HG02798 (cell line): ENCODE data around the gene IBA57.
"Not testable (repeated sequence)": the region's sequence is repeated elsewhere in the genome, so short reads cannot be mapped to it uniquely, and the experiment has no call there.

Experiments used
- ATAC-seq: cut with Tn5 transposase; IDR thresholded peaks from one replicate; pipeline ENCODE4 v1.9.1; 2021; ENCODE audit warnings: mild to moderate bottlenecking; ENCODE audit not compliant: unreplicated experiment, poor library complexity

The IBA57 gene

DNA sequence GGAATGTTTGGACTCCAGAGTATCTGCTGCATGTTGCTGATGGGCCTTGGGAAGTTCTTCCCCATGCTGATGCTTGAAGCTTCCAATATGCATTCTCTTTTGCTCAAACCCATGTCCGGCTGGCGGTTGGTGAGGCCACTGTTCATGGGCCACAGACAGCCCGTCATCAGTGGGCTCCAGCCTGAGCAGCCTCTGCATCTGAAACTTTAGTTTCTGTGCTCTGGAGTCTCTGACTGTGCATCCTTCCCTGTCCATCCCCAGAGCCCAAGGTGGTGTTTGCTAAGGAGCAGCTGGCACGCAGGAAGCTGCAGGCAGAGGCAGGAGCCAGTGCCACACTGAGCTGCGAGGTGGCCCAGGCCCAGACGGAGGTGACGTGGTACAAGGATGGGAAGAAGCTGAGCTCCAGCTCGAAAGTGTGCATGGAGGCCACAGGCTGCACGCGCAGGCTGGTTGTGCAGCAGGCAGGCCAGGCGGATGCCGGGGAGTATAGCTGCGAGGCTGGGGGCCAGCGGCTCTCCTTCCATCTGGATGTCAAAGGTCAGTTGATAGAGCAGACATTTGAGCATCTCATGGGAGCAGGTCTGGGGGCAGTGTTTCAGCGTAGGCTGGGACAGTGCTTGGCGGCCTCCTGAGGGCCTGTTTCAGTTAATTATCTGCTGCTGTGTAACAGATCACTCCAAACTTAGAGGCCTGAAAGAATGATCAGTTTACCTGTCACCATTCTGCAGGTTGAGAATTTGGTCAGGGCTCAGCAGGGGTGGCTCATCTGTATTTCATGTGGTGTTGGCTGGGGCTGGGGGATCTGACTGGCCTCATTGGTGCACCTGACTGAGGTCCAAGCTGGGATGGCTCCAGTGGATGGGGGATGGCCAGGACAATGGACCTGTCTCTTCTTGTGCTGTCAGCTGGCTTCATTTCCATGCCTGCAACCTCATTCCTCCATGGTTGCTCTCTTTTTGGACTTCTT is 58.9 kb downstream of the IBA57 start:
- ATAC-seq, result no peak

DNA sequence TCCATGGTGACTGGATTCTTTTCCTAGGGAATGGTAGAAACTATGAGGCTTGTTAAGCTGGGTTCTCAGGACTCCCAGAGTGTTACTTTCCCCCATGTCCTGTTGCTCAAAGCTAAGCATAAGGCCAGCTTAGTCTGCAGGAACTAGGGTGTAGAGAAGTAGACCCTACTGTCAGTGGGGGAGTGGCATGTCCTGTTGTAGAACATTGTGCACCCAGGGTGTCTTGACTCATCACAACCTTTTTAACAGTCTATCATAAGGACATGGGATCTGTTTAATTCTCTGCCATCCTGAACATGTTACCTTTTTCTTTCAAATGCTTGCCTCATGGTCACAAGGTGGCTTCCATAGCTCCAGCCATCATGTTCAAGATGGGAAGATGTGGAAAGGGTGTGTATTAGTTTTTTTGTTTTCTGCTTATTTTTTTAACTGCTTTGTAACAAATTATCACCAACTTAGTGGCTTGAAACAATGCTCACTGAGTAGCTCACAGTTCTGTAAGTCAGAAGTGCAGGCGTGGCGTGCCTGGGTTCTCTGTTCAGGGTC is 59.6 kb downstream of the IBA57 start:
- ATAC-seq, result no peak

DNA sequence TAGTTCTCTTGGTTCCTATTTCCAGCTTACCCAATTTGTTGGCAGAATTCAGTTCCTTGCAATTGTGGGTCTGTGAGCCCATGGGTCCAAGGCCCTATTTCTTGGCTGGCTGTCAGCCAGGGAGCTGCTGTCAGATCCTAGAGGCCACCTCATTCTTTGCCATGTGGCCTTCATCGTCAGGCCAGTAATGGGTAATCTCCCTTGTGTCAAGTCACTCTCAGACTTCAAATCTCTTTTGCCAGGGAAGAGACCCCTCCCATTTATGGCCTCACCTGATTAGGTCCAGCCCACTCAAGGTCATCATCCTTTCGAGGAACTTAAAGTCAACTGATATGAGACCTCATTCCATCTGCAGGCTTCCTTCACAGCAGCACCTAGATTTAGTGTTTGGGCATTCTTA is 60.1 kb downstream of the IBA57 start:
- ATAC-seq, result no peak

DNA sequence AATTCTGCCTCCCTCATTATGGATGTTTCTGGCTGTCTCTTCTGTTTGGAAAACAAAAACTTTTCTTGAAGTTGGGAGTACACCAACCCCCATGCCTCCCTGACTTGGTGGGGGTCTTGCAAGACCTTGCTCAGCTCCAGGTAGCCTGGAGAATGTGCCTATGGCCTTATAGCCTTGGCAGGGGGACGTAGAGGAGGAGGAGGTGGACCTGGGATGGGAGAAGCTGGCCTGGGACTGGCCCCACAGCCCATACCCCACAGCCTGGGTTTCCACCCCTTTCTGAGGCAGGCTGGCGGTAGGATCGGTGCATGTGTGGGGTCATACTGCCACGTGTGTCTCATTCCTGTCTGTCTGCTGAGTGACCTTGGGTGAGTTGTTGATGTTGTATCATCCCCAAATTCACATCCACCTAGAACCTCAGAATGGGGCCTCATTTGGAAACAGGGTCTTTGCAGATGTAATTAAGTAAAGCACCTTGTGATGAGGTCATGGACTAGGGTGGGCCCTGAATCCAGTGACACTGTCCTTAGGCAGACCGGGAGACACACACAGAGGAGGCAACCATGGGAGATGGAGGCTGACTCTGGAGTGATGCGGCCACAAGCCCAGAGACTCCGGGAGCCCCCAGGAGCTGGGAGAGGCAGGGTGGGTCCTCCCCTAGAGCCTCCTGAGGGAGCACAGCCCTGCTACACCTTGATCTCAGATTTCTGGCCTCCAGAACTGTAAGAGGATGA is 60.7 kb downstream of the IBA57 start:
- ATAC-seq, result no peak

DNA sequence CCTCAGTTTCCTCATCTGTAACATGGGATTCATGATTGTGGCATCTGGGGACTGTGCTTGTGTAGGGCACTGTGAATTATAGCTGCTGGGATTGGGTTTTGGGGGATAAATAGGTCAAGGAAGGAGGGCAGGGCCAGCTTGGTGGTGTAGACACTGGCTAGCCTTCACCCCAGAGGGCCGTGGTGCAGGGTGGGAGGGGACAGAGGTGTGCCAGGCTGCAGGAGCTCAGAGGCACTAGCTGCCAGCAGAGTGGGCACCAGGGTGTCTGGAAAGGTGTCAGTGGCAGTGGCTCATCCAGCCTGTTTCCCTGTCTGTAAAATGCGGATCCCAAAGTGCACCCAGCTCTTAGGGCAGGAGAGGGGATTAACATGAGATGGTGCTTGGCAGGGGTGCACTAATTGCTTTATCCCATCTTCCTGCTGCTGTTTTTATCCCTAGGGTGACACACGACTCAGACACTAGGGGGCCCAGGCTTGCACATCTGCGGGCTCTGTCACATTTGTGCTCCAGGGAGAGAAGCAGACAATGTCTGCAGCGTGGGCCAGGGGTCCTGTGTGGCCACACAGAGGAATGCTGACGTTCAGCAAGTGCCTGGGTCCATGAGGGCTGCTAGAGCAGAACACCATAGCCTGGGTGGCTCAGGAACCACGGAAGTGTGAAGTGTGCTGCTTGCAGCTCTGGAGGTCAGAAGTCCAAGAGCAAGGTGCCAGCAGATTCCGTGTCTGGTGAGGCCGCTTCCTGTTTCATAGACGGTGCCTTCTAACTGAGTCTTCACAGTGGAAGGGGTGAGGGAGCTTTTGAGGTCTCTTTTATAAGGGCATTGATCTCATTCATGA is 61.6 kb downstream of the IBA57 start:
- ATAC-seq, result no peak

DNA sequence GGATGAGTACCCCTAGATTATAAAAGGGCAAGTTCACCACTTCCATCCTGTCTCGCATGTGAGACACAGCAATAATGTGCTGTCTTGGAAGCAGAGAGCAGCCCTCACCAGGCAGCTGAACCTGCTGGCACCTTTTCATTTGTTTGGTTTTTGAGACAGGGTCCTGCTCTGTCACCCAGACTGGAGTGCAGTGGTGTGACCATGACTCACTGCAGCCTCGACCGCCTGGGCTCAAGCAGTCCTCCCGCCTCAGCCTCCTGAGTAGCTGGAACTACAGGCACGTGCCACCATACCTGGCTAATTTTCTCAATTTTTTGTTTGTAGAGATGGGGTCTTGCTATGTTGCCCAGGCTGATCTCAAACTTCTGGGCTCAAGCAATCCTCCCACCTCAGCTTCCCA is 62.5 kb downstream of the IBA57 start:
- ATAC-seq, result not testable (repeated sequence)

DNA sequence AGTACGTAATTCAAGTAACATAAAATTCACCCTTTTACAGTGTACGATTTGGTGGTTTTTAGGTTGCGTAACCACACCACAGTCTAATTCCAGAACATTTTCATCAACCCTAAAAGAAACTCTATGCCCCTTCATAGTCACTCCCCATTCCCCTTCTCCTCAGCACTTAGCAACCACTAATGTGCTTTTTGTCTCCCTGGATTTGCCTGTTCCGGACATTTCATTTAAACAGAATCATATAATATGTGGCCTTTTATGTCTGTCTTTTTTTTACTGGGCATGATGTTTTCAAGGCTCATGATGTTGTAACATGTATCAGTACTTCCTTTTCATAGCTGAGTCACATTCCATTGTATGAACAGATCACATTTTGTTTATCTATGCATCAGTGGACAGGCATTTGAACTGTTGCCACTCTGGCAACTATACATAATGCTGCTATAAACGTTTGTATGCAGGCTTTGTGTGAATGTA is 63.0 kb downstream of the IBA57 start:
- no peak for ATAC-seq

DNA sequence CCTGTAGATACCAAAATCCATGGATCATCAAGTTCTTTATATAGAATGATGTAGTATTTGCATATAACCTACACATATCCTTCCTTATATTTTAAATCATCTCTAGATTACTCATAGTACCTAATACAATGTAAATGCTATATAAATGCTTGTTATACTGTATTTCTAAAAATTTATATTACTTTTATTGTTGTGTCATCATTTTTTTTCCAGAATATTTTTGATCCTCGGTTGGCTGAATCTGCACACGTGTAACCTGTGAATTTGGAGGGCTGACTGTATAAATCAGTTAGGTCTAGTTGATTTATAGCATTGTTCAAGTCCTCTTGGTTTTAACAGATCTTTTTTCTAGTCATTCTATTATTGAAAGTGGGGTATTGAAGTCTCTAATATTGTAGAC is 65.6 kb downstream of the IBA57 start:
- no peak for ATAC-seq
